GM19351 (cell line): Measurements from ENCODE around the gene MROH8.
A peak's percentile ranks its signal among the peaks of the same experiment; 100 is the strongest.
"Not testable (repeated sequence)": the region's sequence is repeated elsewhere in the genome, so short reads cannot be mapped to it uniquely, and the experiment has no call there.

ENCODE experiments used
- ATAC-seq: cut with Tn5 transposase; IDR thresholded peaks from one replicate; pipeline ENCODE4 v1.9.1; 2021; ENCODE audit warnings: mild to moderate bottlenecking, moderate library complexity; ENCODE audit not compliant: unreplicated experiment

The MROH8 gene

GRCh38 chr20:37158248-37158647, 21.1 kb downstream of the MROH8 start:
- ATAC-seq, result no peak

GRCh38 chr20:37155987-37156386, 23.4 kb downstream of the MROH8 start:
- no peak for ATAC-seq

- no peak for ATAC-seq
Measured at GRCh38 chr20:37154684-37155298, 24.6 kb downstream of the MROH8 start.

- no peak for ATAC-seq
Measured at GRCh38 chr20:37152284-37152683, 27.1 kb downstream of the MROH8 start.

- ATAC-seq, result no peak
Measured at GRCh38 chr20:37151529-37151928, 27.8 kb downstream of the MROH8 start.

GRCh38 chr20:37150864-37151263, 28.5 kb downstream of the MROH8 start:
- not testable (repeated sequence) for ATAC-seq

- ATAC-seq, result no peak
Measured at GRCh38 chr20:37147250-37147649, 32.1 kb downstream of the MROH8 start.

- ATAC-seq, result no peak
Measured at GRCh38 chr20:37144856-37145404, 34.4 kb downstream of the MROH8 start.

- no peak for ATAC-seq
Measured at GRCh38 chr20:37142708-37143107, 36.6 kb downstream of the MROH8 start.

- no peak for ATAC-seq
Measured at GRCh38 chr20:37137547-37137946, 41.8 kb downstream of the MROH8 start.

GRCh38 chr20:37133952-37134351, 45.4 kb downstream of the MROH8 start:
- ATAC-seq, result no peak

- ATAC-seq, result no peak
Measured at GRCh38 chr20:37131486-37131885, 47.9 kb downstream of the MROH8 start.

GRCh38 chr20:37128803-37129202, 50.5 kb downstream of the MROH8 start:
- no peak for ATAC-seq

- ATAC-seq, result not testable (repeated sequence)
Measured at GRCh38 chr20:37126290-37126689, 53.1 kb downstream of the MROH8 start.

- ATAC-seq, result no peak
Measured at GRCh38 chr20:37123441-37123840, 55.9 kb downstream of the MROH8 start.

GRCh38 chr20:37120497-37120896, 58.9 kb downstream of the MROH8 start:
- ATAC-seq, result no peak

GRCh38 chr20:37119356-37120036, 59.9 kb downstream of the MROH8 start:
- no peak for ATAC-seq

- no peak for ATAC-seq
Measured at GRCh38 chr20:37114012-37114411, 65.3 kb downstream of the MROH8 start.

- ATAC-seq, result no peak
Measured at GRCh38 chr20:37111926-37112455, 67.4 kb downstream of the MROH8 start.

- ATAC-seq, result no peak
Measured at GRCh38 chr20:37108676-37109075, 70.7 kb downstream of the MROH8 start.

- no peak for ATAC-seq
Measured at GRCh38 chr20:37102571-37102970, 76.8 kb downstream of the MROH8 start.

- ATAC-seq, result peak; percentile 28
Measured at GRCh38 chr20:37096415-37097041, 82.8 kb downstream of the MROH8 start.
